WTC11 (cell line): ENCODE results near the gene BACE1-AS.

Source experiments
- CTCF ChIP-seq: fragments of 200-600 bp; IDR thresholded peaks from 2 replicates; pipeline ENCODE4 v1.8.0; 2022; ENCODE audit warnings: antibody characterized with exemption
- E2F4 ChIP-seq: sonication (generic); formaldehyde crosslinking; IDR thresholded peaks from 2 replicates; pipeline ENCODE4 v1.8.1; 2022; ENCODE audit warnings: low read depth, mild to moderate bottlenecking, moderate library complexity, missing genetic modification reagents, borderline replicate concordance
- ETV6 ChIP-seq: sonication (generic); formaldehyde crosslinking; IDR thresholded peaks from 2 replicates; pipeline ENCODE4 v1.8.1; 2022; ENCODE audit warnings: mild to moderate bottlenecking, missing genetic modification reagents
- NR2C2 ChIP-seq: sonication (generic); formaldehyde crosslinking; IDR thresholded peaks from 2 replicates; pipeline ENCODE4 v1.8.0; 2022; ENCODE audit warnings: mild to moderate bottlenecking, missing genetic modification reagents
- STAT6 ChIP-seq: sonication (generic); formaldehyde crosslinking; conservative IDR thresholded peaks from 2 replicates; pipeline ENCODE4 v1.8.1; 2023; ENCODE audit warnings: mild to moderate bottlenecking, low read depth, missing genetic modification reagents, moderate library complexity

GRCh38 chr11:117271208-117271607 is 19.9 kb upstream of the BACE1-AS start:
- TF ChIP-seq E2F4 (CRISPR knock-in tag): no peak
- no peak for TF ChIP-seq STAT6 (CRISPR knock-in tag)
- no peak for TF ChIP-seq ETV6
- no peak for TF ChIP-seq NR2C2 (CRISPR knock-in tag)
- no peak for TF ChIP-seq CTCF
